Measurements from ENCODE around the gene NBEAL2.

DNA sequence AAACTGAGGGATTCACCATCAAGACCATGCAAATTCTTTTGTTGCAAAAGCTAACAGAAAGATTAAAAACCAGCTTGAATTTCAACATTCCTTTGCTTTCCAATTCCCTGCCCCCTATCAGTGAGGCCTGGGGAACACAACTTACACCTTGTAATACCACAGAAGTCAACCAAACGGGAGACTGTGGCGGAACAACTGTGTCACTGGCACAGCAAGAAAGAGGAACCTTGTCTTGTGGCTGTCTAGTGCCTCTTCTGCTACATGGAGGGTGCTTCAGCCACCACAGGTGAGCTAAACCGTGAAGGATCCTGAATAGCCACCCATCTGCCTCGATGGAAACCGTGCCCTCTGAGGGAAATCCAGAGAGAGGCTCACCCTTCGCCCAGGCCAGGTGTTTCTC is 14.3 kb upstream of the NBEAL2 start:
- TF ChIP-seq, protein P1, sequence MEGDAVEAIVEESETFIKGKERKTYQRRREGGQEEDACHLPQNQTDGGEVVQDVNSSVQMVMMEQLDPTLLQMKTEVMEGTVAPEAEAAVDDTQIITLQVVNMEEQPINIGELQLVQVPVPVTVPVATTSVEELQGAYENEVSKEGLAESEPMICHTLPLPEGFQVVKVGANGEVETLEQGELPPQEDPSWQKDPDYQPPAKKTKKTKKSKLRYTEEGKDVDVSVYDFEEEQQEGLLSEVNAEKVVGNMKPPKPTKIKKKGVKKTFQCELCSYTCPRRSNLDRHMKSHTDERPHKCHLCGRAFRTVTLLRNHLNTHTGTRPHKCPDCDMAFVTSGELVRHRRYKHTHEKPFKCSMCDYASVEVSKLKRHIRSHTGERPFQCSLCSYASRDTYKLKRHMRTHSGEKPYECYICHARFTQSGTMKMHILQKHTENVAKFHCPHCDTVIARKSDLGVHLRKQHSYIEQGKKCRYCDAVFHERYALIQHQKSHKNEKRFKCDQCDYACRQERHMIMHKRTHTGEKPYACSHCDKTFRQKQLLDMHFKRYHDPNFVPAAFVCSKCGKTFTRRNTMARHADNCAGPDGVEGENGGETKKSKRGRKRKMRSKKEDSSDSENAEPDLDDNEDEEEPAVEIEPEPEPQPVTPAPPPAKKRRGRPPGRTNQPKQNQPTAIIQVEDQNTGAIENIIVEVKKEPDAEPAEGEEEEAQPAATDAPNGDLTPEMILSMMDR (IDR thresholded peaks at IDR 0.05), result no peak
- TF ChIP-seq POLR2A (IDR thresholded peaks at IDR 0.05), result no peak
